DND-41 (cell line): ENCODE measurements around the gene GNAT1.

Experiments
- EZH2 ChIP-seq: IDR thresholded peaks from 3 replicates; pipeline ENCODE4 v1.6.1; 2012; ENCODE audit warnings: borderline replicate concordance, low read depth, mild to moderate bottlenecking, moderate library complexity, low read length, inconsistent platforms; ENCODE audit not compliant: severe bottlenecking
- TF ChIP-seq, protein P1 (sequence below): IDR thresholded peaks from 2 replicates; pipeline ENCODE4 v1.5.1; 2012; ENCODE audit warnings: borderline replicate concordance, low read length, moderate library complexity, mild to moderate bottlenecking; ENCODE audit not compliant: poor library complexity, severe bottlenecking; ENCODE audit errors: extremely low read depth

DNA sequence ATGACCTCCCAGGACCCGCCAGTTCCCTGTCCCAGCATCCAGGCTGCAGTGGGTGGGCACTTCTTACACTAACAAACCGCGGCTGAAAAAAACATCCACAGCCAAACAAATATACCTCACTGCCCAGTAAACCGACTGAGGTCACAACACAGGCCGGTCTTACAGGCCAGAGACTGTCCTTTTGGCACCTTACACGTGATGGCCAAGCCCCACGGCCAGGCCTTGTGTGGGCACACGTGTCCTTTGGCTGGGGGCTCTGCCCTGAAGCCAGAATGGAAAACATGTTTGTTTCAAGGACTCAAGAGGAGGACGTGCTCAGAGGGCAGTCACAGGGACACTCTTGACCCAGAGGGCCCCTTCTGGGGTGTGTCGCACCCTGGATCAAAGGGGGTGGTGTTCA, 23.4 kb downstream of the GNAT1 start:
- TF ChIP-seq, protein P1, sequence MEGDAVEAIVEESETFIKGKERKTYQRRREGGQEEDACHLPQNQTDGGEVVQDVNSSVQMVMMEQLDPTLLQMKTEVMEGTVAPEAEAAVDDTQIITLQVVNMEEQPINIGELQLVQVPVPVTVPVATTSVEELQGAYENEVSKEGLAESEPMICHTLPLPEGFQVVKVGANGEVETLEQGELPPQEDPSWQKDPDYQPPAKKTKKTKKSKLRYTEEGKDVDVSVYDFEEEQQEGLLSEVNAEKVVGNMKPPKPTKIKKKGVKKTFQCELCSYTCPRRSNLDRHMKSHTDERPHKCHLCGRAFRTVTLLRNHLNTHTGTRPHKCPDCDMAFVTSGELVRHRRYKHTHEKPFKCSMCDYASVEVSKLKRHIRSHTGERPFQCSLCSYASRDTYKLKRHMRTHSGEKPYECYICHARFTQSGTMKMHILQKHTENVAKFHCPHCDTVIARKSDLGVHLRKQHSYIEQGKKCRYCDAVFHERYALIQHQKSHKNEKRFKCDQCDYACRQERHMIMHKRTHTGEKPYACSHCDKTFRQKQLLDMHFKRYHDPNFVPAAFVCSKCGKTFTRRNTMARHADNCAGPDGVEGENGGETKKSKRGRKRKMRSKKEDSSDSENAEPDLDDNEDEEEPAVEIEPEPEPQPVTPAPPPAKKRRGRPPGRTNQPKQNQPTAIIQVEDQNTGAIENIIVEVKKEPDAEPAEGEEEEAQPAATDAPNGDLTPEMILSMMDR: no peak
- TF ChIP-seq EZH2: no peak
